HEK293 (cell line): ENCODE results near the gene TSNAX.

Experiments
- BCL11B ChIP-seq: fragments of 450-650 bp; formaldehyde crosslinking; IDR thresholded peaks from 2 replicates; pipeline ENCODE4 v1.5.1; 2016; ENCODE audit warnings: low read depth, missing biosample characterization, missing genetic modification characterization
- GLI4 ChIP-seq: fragments of 450-650 bp; formaldehyde crosslinking; IDR thresholded peaks from 2 replicates; pipeline ENCODE4 v1.5.1; 2016; ENCODE audit warnings: missing biosample characterization, missing genetic modification characterization
- KLF8 ChIP-seq: fragments of 450-650 bp; formaldehyde crosslinking; IDR thresholded peaks from 2 replicates; pipeline ENCODE4 v1.5.1; 2016; ENCODE audit warnings: missing biosample characterization, missing genetic modification characterization
- MYNN ChIP-seq: fragments of 450-650 bp; formaldehyde crosslinking; IDR thresholded peaks from 2 replicates; pipeline ENCODE4 v1.5.1; 2016; ENCODE audit warnings: missing biosample characterization, missing genetic modification characterization, borderline replicate concordance
- PRDM1 ChIP-seq: fragments of 450-650 bp; formaldehyde crosslinking; IDR thresholded peaks from 2 replicates; pipeline ENCODE4; 2016; ENCODE audit warnings: missing biosample characterization, missing genetic modification characterization
- SP3 ChIP-seq: fragments of 450-650 bp; formaldehyde crosslinking; IDR thresholded peaks from 2 replicates; pipeline ENCODE4 v1.5.1; 2016; ENCODE audit warnings: missing biosample characterization, missing genetic modification characterization
- ZBTB21 ChIP-seq: fragments of 450-650 bp; formaldehyde crosslinking; IDR thresholded peaks from 2 replicates; pipeline ENCODE4 v1.5.1; 2017; ENCODE audit warnings: missing biosample characterization, missing genetic modification characterization
- ZFP41 ChIP-seq: fragments of 450-650 bp; formaldehyde crosslinking; IDR thresholded peaks from 2 replicates; pipeline ENCODE4 v1.5.1; 2016; ENCODE audit warnings: missing biosample characterization, missing genetic modification characterization, borderline replicate concordance
- ZNF133 ChIP-seq: fragments of 450-650 bp; formaldehyde crosslinking; IDR thresholded peaks from 2 replicates; pipeline ENCODE4 v1.5.1; 2016; ENCODE audit warnings: missing biosample characterization, missing genetic modification characterization
- ZNF16 ChIP-seq: fragments of 450-650 bp; formaldehyde crosslinking; IDR thresholded peaks from 2 replicates; pipeline ENCODE4 v1.5.1; 2016; ENCODE audit warnings: low read depth, missing biosample characterization, missing genetic modification characterization
- ZNF169 ChIP-seq: fragments of 450-650 bp; formaldehyde crosslinking; IDR thresholded peaks from 2 replicates; pipeline ENCODE4 v1.5.1; 2016; ENCODE audit warnings: missing biosample characterization, missing genetic modification characterization
- ZNF221 ChIP-seq: fragments of 450-650 bp; formaldehyde crosslinking; IDR thresholded peaks from 2 replicates; pipeline ENCODE4 v1.5.1; 2017; ENCODE audit warnings: missing biosample characterization, missing genetic modification characterization, borderline replicate concordance
- ZNF350 ChIP-seq: fragments of 450-650 bp; formaldehyde crosslinking; IDR thresholded peaks from 2 replicates; pipeline ENCODE4 v1.5.0; 2017; ENCODE audit warnings: missing biosample characterization, mild to moderate bottlenecking, missing genetic modification characterization
- ZNF366 ChIP-seq: fragments of 450-650 bp; formaldehyde crosslinking; conservative IDR thresholded peaks from 2 replicates; pipeline ENCODE4 v1.5.1; 2016; ENCODE audit warnings: missing biosample characterization, missing genetic modification characterization
- ZNF473 ChIP-seq: fragments of 450-650 bp; formaldehyde crosslinking; IDR thresholded peaks from 2 replicates; pipeline ENCODE4 v1.5.1; 2017; ENCODE audit warnings: missing biosample characterization, missing genetic modification characterization
- ZNF529 ChIP-seq: fragments of 450-650 bp; formaldehyde crosslinking; IDR thresholded peaks from 2 replicates; pipeline ENCODE4 v1.5.1; 2017; ENCODE audit warnings: missing genetic modification characterization, missing biosample characterization; ENCODE audit not compliant: insufficient replicate concordance
- ZNF548 ChIP-seq: fragments of 450-650 bp; formaldehyde crosslinking; IDR thresholded peaks from 2 replicates; pipeline ENCODE4 v1.5.1; 2016; ENCODE audit warnings: missing biosample characterization, missing genetic modification characterization
- ZNF561 ChIP-seq: fragments of 450-650 bp; IDR thresholded peaks from 2 replicates; pipeline ENCODE4 v1.5.1; 2018; ENCODE audit warnings: missing biosample characterization, missing genetic modification characterization, borderline replicate concordance
- ZNF629 ChIP-seq: fragments of 450-650 bp; formaldehyde crosslinking; IDR thresholded peaks from 2 replicates; pipeline ENCODE4 v1.5.1; 2017; ENCODE audit warnings: missing biosample characterization, missing genetic modification characterization
- ZNF701 ChIP-seq: fragments of 450-650 bp; formaldehyde crosslinking; IDR thresholded peaks from 2 replicates; pipeline ENCODE4 v1.5.1; 2016; ENCODE audit warnings: missing biosample characterization, missing genetic modification characterization
- ZNF777 ChIP-seq: fragments of 450-650 bp; formaldehyde crosslinking; IDR thresholded peaks from 2 replicates; pipeline ENCODE4 v1.5.1; 2017; ENCODE audit warnings: missing biosample characterization, missing genetic modification characterization, borderline replicate concordance
- ZNF792 ChIP-seq: fragments of 450-650 bp; formaldehyde crosslinking; IDR thresholded peaks from 2 replicates; pipeline ENCODE4 v1.5.1; 2016; ENCODE audit warnings: missing biosample characterization, missing genetic modification characterization
- ZXDB ChIP-seq: fragments of 450-650 bp; formaldehyde crosslinking; IDR thresholded peaks from 2 replicates; pipeline ENCODE4 v1.5.1; 2016; ENCODE audit warnings: missing biosample characterization, missing genetic modification characterization
- TF ChIP-seq, protein P1 (sequence below): fragments of 450-650 bp; formaldehyde crosslinking; IDR thresholded peaks from 2 replicates; pipeline ENCODE4 v1.5.1; 2016; ENCODE audit warnings: missing biosample characterization, missing genetic modification characterization, borderline replicate concordance
- TF ChIP-seq, protein P2 (sequence below): sonication (generic); formaldehyde crosslinking; IDR thresholded peaks from 2 replicates; pipeline ENCODE4 v1.8.1; 2022; ENCODE audit warnings: mild to moderate bottlenecking, moderate library complexity, missing genetic modification reagents
- TF ChIP-seq, protein P3 (sequence below): fragments of 450-650 bp; formaldehyde crosslinking; IDR thresholded peaks from 2 replicates; pipeline ENCODE4 v1.5.0; 2017; ENCODE audit warnings: missing biosample characterization, missing genetic modification characterization, borderline replicate concordance
- TF ChIP-seq, protein P4 (sequence below): fragments of 450-650 bp; formaldehyde crosslinking; IDR thresholded peaks from 2 replicates; pipeline ENCODE4 v1.5.1; 2016; ENCODE audit warnings: missing biosample characterization, missing genetic modification characterization
- TF ChIP-seq, protein P5 (sequence below): fragments of 450-650 bp; formaldehyde crosslinking; IDR thresholded peaks from 2 replicates; pipeline ENCODE4 v1.5.1; 2016; ENCODE audit warnings: missing biosample characterization, missing genetic modification characterization

Gene TSNAX

DNA sequence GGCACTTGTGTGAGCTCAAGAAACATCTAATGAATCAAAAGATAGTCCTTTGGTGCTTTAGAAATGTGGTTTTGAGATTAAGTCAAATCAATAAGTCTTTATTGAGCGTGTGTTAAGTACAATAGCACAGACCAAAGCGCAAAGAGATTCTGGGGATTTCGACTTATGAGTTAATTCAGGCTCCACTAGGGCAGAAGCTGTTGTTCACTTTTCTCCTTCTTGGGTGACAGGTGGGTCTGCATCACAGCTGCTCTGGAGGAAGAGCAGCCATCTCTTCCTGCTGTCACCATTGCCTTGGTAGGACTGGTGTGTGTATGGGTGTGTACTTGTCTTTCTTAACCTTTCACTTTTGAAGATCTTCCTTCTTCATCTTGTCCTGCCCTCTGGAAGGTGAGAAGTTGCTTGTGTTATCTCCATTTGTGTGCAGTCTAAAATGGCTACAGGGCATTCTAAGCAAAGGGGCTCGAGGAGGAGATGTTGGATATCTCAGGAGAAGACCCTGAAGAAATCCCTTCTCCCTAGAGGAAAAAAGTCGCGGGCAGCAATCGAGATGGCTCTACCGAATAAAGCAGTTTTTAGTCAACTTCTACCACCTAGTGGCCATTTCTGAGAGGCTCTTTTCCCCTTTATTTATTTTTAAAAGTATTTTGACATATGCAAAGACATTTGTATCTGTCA lies 75.3 kb downstream of the TSNAX start (continued):
- TF ChIP-seq, protein P1, sequence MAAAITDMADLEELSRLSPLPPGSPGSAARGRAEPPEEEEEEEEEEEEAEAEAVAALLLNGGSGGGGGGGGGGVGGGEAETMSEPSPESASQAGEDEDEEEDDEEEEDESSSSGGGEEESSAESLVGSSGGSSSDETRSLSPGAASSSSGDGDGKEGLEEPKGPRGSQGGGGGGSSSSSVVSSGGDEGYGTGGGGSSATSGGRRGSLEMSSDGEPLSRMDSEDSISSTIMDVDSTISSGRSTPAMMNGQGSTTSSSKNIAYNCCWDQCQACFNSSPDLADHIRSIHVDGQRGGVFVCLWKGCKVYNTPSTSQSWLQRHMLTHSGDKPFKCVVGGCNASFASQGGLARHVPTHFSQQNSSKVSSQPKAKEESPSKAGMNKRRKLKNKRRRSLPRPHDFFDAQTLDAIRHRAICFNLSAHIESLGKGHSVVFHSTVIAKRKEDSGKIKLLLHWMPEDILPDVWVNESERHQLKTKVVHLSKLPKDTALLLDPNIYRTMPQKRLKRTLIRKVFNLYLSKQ (tag by site-specific recombination) = no peak
- peak; percentile 37; the same call in 1 of the 2 replicates for TF ChIP-seq KLF8 (tag by site-specific recombination)
- TF ChIP-seq ZNF529 (tag by site-specific recombination) = no peak
- TF ChIP-seq ZNF777 = no peak
- TF ChIP-seq ZNF701 = no peak
- TF ChIP-seq ZNF792 (tag by site-specific recombination) = no peak
- TF ChIP-seq ZNF133 = no peak
- peak; percentile 17; the same call in 1 of the 2 replicates for TF ChIP-seq ZNF16 (tag by site-specific recombination)
- TF ChIP-seq, protein P2, sequence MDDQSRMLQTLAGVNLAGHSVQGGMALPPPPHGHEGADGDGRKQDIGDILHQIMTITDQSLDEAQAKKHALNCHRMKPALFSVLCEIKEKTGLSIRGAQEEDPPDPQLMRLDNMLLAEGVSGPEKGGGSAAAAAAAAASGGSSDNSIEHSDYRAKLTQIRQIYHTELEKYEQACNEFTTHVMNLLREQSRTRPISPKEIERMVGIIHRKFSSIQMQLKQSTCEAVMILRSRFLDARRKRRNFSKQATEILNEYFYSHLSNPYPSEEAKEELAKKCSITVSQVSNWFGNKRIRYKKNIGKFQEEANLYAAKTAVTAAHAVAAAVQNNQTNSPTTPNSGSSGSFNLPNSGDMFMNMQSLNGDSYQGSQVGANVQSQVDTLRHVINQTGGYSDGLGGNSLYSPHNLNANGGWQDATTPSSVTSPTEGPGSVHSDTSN = no peak
- no peak for TF ChIP-seq BCL11B (tag by site-specific recombination)
- TF ChIP-seq ZNF473 (tag by site-specific recombination) = no peak
- TF ChIP-seq, protein P3, sequence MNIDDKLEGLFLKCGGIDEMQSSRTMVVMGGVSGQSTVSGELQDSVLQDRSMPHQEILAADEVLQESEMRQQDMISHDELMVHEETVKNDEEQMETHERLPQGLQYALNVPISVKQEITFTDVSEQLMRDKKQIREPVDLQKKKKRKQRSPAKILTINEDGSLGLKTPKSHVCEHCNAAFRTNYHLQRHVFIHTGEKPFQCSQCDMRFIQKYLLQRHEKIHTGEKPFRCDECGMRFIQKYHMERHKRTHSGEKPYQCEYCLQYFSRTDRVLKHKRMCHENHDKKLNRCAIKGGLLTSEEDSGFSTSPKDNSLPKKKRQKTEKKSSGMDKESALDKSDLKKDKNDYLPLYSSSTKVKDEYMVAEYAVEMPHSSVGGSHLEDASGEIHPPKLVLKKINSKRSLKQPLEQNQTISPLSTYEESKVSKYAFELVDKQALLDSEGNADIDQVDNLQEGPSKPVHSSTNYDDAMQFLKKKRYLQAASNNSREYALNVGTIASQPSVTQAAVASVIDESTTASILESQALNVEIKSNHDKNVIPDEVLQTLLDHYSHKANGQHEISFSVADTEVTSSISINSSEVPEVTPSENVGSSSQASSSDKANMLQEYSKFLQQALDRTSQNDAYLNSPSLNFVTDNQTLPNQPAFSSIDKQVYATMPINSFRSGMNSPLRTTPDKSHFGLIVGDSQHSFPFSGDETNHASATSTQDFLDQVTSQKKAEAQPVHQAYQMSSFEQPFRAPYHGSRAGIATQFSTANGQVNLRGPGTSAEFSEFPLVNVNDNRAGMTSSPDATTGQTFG (tag by site-specific recombination) = no peak
- TF ChIP-seq MYNN = no peak
- TF ChIP-seq ZNF169 (tag by site-specific recombination) = no peak
- TF ChIP-seq, protein P4, sequence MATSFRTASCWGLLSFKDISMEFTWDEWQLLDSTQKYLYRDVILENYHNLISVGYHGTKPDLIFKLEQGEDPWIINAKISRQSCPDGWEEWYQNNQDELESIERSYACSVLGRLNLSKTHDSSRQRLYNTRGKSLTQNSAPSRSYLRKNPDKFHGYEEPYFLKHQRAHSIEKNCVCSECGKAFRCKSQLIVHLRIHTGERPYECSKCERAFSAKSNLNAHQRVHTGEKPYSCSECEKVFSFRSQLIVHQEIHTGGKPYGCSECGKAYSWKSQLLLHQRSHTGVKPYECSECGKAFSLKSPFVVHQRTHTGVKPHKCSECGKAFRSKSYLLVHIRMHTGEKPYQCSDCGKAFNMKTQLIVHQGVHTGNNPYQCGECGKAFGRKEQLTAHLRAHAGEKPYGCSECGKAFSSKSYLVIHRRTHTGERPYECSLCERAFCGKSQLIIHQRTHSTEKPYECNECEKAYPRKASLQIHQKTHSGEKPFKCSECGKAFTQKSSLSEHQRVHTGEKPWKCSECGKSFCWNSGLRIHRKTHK (tag by site-specific recombination) = no peak
- no peak for TF ChIP-seq ZNF548 (tag by site-specific recombination)
- TF ChIP-seq ZNF221 = no peak
- TF ChIP-seq, protein P5, sequence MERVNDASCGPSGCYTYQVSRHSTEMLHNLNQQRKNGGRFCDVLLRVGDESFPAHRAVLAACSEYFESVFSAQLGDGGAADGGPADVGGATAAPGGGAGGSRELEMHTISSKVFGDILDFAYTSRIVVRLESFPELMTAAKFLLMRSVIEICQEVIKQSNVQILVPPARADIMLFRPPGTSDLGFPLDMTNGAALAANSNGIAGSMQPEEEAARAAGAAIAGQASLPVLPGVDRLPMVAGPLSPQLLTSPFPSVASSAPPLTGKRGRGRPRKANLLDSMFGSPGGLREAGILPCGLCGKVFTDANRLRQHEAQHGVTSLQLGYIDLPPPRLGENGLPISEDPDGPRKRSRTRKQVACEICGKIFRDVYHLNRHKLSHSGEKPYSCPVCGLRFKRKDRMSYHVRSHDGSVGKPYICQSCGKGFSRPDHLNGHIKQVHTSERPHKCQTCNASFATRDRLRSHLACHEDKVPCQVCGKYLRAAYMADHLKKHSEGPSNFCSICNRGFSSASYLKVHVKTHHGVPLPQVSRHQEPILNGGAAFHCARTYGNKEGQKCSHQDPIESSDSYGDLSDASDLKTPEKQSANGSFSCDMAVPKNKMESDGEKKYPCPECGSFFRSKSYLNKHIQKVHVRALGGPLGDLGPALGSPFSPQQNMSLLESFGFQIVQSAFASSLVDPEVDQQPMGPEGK (tag by site-specific recombination) = no peak
- no peak for TF ChIP-seq ZFP41 (tag by site-specific recombination)
- TF ChIP-seq ZXDB (tag by site-specific recombination) = peak; percentile 64; the same call in 1 of the 2 replicates
- TF ChIP-seq ZNF366 = peak; percentile 84
- TF ChIP-seq ZNF561 = peak; percentile 85
- no peak for TF ChIP-seq SP3 (tag by site-specific recombination)
- peak; percentile 50; the same call in 1 of the 2 replicates for TF ChIP-seq ZNF629 (tag by site-specific recombination)
- TF ChIP-seq PRDM1 (tag by site-specific recombination) = peak; percentile 79
- TF ChIP-seq ZNF350 (tag by site-specific recombination) = no peak
- TF ChIP-seq ZBTB21 (tag by site-specific recombination) = no peak
- TF ChIP-seq GLI4 (tag by site-specific recombination) = no peak
